Upper lobe of left lung (tissue), 4 donors: ENCODE results near the gene BBS4.

Source experiments
- POLR2A ChIP-seq, 4 donors: fragments of 450-650 bp; IDR thresholded peaks; one replicate each; pipeline ENCODE4 v1.5.1; 2016 to 2017; ENCODE audit warnings: antibody characterized with exemption in 4 of 4, mild to moderate bottlenecking in 2 of 4
- TF ChIP-seq, protein P1 (sequence below), 6 experiments: fragments of 450-650 bp in 4 of 6; fragments of 200-600 bp in 2 of 6; sonication (generic) in 2 of 6; IDR thresholded peaks; one replicate each; pipeline ENCODE4 v1.5.1; 2016 to 2019; ENCODE audit warnings: antibody characterized with exemption in 6 of 6

DNA sequence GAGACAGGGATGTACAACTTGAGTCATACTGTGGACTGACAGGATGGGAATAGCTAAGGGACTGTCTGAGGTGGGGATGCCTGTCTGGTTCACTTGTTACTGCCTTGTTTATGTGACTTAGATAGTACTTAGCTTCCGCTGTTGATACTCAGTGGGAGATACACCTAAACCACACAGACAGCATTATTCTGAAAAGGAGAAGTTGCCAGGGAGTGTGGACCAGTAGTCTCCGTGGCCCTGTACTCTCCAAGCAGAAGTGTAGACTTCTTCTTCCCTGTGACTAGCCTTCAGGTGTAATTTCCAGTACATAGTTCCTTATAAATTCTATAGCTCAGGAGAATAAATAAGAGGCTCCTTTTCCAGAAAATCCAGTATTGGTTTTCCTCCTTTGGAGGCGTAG, 5.1 kb upstream of the BBS4 start:
- TF ChIP-seq, protein P1, sequence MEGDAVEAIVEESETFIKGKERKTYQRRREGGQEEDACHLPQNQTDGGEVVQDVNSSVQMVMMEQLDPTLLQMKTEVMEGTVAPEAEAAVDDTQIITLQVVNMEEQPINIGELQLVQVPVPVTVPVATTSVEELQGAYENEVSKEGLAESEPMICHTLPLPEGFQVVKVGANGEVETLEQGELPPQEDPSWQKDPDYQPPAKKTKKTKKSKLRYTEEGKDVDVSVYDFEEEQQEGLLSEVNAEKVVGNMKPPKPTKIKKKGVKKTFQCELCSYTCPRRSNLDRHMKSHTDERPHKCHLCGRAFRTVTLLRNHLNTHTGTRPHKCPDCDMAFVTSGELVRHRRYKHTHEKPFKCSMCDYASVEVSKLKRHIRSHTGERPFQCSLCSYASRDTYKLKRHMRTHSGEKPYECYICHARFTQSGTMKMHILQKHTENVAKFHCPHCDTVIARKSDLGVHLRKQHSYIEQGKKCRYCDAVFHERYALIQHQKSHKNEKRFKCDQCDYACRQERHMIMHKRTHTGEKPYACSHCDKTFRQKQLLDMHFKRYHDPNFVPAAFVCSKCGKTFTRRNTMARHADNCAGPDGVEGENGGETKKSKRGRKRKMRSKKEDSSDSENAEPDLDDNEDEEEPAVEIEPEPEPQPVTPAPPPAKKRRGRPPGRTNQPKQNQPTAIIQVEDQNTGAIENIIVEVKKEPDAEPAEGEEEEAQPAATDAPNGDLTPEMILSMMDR (IDR thresholded peaks at IDR 0.05) = no peak
- no peak for TF ChIP-seq POLR2A (IDR thresholded peaks at IDR 0.05)
